GM18508 (cell line): Measurements from ENCODE around the gene ANKRD65.
"Not testable (repeated sequence)": the region's sequence is repeated elsewhere in the genome, so short reads cannot be mapped to it uniquely, and the experiment has no call there.

Experiments
- ATAC-seq: cut with Tn5 transposase; IDR thresholded peaks from one replicate; pipeline ENCODE4 v1.9.1; 2021; ENCODE audit warnings: moderate number of reproducible peaks; ENCODE audit not compliant: insufficient read depth, unreplicated experiment

The ANKRD65 gene

GRCh38 chr1:1421147-1421906 is at the start of gene ANKRD65:
TSS of gene ANKRD65 (minus strand) at chr1:1421276. CDS start at chr1:1421005, 271 bp downstream.
- no peak for ATAC-seq

GRCh38 chr1:1468196-1468985 is 47.3 kb upstream of the ANKRD65 start:
- not testable (repeated sequence) for ATAC-seq

DNA sequence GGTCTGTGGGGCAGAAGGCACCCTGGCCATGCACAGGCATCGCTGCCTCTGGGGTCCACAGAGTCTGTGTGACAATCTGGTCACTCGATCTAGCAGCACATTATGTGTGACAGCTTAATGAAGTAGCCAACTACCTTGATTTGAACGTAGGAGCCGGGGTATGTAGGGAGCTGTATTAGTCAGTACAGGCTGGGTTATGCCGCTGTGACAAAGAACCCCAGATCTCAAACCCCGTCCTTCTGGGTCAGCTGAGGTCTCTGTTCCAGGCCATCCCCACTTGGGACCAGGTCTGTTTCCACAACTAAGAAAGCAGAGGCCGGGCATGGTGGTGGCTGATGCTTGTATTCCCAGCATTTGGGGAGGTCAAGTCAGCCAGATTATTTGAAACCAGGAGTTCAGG is 42.2 kb upstream of the ANKRD65 start:
- ATAC-seq: no peak

DNA sequence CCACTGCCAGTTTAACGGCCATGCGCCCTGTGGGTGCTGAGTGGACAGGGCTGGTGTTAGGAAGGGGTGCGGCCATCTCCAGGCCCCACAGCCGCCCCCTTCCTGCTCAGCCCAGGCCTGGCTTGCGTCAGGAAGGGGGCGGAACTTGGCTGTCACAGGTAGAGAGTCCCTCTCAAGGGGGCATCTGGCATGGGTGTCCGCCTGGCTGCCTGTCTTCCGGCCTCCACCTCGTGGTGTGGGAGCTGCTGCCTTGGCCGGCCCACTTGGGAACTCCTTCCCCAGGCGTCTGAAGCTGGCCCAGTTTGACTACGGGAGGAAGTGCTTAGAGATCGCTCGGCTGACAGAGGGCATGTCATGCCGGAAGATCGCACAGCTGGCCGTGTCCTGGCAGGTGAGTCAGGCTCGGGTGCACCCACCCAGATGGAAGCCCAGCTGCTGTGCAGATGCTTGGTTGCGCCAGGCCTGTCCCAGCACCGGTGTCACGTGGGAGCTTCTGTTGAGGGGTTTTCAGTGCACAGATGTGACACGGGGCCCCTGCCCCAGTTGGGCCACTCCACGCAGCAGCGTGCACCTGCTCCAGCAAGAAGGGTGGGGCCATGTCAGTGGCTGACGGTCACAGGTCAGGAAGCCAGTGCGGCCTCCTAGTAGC is 41.4 kb upstream of the ANKRD65 start:
- ATAC-seq: no peak

DNA sequence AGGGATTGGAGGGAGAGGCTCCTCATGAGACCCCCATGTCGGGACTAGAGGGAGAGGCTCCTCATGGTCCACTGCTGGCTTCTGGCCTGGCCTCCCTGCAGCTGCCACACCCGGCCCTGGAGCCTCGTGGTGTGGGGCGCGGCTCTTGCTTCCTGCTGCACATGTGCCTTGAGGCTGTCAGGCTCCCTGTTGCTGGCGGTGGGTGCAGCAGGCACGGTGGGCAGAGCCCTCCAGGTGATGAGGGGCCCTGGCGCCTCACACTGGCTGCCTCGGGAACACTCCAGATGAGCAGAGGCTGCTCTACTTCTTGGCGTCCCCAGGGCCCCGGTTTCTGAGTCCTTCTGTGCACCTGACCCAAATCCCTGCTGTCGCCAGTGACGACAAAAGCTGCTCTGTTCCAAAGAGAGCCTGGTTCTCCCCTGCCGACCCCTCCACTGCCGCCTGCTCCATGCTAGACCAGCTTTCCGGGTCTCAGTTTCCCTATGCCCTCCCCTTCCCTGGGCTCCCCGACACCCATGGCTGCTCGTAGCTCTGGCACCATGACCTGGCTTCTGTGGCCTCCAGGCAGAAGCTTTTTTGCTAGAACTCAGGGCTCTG is 40.7 kb upstream of the ANKRD65 start:
- ATAC-seq: no peak

DNA sequence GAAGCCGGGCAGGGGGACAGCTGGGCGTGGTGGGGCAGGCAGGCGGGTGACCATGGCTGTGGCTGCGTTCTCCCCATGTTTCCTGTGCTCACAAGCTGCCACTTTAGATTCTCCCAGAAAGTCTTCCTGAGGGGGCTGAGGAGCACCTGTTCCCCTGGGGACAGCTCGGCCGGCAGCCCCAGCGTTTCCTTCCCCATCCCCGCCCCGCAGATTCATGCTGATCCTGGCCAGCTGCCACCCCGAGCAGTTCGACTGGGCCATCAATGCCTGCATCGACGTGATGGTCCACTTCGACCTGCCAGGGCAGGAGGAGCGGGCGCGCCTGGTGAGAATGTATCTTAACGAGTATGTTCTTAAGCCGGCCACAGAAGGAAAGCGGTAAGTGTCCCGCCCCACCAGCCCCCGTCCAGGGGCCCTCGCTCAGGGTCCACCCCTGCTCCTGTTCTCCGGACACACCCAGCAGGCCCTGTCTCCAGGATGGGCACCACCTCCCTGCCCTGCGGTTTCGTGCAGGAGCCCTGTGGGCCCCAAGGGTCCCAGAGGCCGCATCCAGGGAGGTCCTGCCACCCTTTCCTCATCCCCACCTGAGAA is 39.6 kb upstream of the ANKRD65 start:
- no peak for ATAC-seq

DNA sequence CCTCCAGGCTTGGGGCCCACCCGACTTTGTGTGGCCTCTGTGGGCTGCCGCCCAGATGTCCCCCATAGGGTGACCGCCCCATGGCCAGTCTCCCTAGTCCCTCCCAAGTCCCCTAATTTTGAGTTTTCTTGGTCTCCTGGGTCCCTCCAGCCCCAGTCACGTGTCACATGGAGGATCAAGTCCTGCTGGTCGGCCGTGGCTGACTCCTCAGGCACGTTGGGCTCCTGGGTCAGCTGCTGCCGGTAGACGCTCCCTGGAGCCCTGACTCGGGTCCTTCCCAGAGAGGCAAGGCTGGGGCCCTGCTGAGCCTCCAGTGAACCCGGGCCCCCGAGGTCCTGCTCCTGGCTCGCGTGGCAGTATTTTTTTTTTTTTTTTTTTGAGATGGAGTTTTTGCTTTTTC is 38.6 kb upstream of the ANKRD65 start:
- ATAC-seq: not testable (repeated sequence)

GRCh38 chr1:1459156-1459555 is 38.1 kb upstream of the ANKRD65 start:
- not testable (repeated sequence) for ATAC-seq

DNA sequence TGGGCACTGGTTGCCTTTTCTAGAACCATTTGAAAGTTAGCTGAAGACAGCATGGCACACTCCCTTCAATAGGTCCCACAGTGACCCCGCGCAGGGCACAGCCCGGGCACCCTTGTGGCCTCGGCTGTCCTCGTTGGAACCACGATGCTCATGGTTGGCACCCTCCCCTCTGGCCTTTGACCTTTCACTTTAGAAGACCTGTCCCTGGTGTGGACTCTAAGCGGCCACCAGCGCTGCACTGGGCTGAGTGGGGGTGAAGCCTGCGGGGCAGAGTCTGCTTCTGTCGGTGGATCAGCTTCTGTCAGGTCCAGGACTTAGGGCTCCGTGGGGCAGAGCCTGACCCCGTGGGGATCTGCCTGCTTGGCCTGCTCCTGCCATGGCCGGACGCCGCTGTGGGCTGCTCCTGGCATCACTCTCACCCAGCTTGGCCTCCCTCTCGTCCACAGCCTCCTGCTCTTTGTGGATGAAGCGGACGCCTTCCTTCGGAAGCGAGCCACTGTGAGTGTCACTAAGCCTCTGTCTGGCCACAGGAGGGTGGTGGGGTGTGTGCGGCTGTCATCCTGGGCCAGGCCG is 35.7 kb upstream of the ANKRD65 start:
- not testable (repeated sequence) for ATAC-seq

DNA sequence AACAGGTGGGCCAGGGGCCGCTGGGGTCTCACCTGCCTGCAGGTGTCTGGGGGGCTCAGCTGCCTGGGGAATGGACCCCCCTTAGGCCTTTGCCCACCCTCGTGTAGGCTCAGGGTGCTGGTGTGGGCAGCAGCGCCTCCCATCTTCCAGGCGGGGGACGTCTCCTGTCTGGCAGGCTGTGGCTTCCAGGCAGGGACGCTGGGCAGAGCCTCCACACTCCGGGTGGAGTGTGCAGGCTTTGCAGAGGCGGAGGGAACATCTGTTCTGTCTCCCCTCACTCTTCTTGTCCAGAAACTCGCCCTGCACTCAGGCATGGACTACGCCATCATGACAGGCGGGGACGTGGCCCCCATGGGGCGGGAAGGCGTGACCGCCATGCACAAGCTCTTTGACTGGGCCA is 34.9 kb upstream of the ANKRD65 start:
- ATAC-seq: not testable (repeated sequence)

DNA sequence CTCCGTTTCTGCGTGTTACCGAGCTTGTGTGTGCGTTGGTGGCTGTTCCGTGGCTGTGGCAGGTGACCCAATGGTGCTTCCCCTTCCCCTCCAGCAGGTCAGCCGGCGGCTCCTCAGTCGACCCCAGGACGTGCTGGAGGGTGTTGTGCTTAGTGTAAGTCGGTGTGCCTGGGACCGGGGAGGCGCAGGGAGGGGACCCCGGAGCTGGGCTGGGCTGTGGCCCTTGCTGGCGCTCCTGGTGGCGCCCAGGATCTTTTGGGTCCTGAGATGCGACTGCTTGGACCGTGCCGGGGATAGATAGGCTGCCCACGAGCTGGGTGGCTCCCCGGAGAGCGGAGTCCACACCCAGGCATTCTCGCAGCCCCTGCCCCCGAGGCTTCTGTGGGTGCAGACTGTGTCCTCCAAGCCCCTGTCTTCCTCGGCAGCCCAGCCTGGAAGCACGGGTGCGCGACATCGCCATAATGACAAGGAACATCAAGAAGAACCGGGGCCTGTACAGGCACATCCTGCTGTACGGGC is 34.3 kb upstream of the ANKRD65 start:
- no peak for ATAC-seq

- not testable (repeated sequence) for ATAC-seq
These were observed 33.4 kb upstream of the ANKRD65 start for GRCh38 chr1:1454286-1455056.

- no peak for ATAC-seq
These were observed 31.8 kb upstream of the ANKRD65 start for GRCh38 chr1:1452882-1453281.

- ATAC-seq: not testable (repeated sequence)
These were observed 31.3 kb upstream of the ANKRD65 start for GRCh38 chr1:1452365-1452739.

DNA sequence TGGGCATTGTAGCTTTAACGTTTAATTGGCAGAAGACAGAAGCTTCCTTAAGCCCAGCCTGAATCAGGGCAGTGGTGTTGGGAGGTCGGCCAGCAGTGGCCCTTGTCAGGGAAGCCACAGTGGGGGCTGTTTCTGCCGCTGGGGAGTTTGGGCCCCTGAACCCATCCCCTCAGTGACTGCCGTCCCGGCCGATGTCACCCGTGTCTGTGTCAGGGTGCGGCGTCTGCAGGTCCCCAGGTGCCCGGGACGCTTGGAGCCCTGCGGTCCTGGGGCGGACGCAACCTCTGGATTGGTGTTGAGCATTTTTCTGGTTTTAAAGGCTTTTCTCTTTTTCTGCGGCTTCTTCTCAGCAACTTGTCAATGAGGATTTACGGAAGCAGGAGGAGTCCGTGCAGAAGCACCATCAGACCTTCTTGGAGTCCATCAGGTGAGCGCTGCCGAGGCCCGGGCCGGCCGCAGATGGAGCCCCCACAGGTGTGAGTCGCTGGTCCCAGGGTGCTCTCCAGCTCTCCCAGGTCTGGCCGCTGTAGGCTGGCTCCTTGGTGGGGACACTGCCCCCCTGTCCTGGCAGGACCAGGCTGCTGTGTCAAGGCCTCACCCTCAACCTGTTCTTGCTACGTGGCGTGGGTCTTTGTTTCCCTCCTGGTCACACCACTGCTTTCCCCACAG is 30.8 kb upstream of the ANKRD65 start:
- no peak for ATAC-seq

- not testable (repeated sequence) for ATAC-seq
These were observed 29.5 kb upstream of the ANKRD65 start for GRCh38 chr1:1450616-1451015.

- ATAC-seq: no peak
These were observed 28.1 kb upstream of the ANKRD65 start, which contains the start of gene ATAD3C for GRCh38 chr1:1449099-1449739. TSS of gene ATAD3C (plus strand) at chr1:1449689. CDS start at chr1:1450684, 995 bp downstream.

GRCh38 chr1:1446631-1447030 is 25.6 kb upstream of the ANKRD65 start:
- ATAC-seq: not testable (repeated sequence)
